Activated naive CD8-positive, alpha-beta T cell treated with anti-CD3 and anti-CD28 coated beads, Interleukin-2, amount 50 U/mL, for 16 hours (primary cell): ENCODE measurements around the gene CMC2.

Experiments
- DNase-seq: peaks from one replicate; pipeline ENCODE4 v3.0.0-alpha.2; 2020; ENCODE audit warnings: low read depth, low spot score

Gene CMC2

DNA sequence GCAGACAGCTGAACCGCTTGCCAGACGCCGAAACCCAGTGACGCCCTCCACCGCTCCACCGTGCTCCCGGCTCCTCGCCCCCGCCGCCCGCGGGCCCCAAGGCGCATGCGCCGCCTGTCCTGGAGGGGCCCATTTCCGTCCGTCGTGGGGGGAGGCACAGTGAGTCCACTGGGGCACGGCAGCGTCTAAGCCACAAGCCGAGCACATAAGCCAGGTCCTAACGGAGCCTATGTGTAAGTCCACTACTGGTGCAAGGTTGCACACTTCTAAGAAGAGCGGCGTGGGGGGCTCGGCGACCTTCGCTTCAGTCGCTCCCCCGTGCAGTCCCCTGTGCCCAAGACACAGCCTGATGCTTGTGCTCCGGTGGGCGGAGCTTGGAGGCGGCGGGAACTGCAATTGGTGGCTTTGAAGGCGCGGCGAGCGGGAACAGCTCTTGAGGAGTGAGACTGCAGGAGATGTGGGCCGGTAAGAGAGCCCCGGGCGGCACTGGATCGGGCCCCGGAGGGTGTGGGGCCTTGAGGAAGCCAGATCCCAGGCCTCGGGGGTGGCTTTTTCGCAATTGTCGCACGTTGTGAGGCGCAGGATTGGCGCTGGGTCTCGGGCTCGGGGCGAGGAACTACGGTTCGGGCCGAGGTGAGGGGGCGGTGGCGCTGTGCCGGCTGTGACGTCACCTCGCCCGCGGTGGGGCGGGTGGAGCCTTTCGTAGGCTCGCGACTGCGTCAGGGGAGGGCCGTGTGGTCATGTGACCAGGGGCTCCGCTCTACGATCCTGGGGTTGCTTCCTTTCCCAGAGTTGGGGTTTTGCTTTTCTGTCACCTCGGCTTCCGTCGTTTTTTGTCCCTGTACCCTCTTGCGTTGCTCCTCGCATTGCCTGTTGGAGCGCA is at the start of gene CMC2, which contains the start of gene CENPN:
CMC2 (minus strand) TSS at position 73 of the 883 bp plus-strand sequence. CDS start 9,491 bp downstream, outside the sequence.
CENPN (plus strand) TSS at position 402 of the 883 bp plus-strand sequence. CDS start 4,726 bp downstream, outside the sequence.
- DNase-seq = peak; percentile 90

DNA sequence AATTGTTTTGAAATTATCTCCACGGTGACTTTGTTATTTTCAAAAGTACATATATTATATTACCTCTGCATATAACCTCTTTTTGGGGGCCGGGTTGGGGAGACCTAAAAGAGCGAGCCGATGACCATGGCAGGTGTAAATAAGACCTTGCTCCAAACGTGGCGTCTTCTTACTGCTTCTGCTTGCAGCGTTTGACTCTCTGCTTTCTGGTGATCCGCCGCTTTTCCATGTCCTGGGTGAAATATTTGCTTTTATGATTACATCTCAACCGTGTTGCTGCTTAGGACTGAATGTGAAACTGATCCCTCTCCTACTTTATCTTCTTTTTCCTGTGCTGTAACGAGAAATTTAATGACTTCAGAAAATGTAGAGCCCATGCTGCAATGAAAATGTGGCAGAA is 47.1 kb upstream of the CMC2 start:
- DNase-seq = no peak

DNA sequence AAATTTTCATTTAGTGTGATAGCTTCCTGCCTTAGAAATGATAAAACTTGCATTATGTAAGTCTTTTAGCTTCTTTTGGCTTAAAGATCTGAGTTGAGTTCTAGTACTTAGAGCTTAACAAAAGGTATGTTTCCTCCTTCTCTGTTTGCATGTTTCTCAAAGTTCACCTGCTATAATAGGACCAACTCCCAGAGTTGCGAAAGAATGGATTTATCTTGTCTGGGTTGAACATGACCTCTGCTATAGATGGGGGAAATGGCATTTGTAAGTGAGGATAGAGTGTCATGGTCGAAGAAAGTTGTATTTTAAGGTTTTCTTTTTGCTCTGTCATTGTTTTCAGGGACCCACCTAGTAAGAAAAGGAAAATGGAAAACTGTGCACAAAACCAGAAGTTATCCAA is 36.1 kb upstream of the CMC2 start:
- no peak for DNase-seq

DNA sequence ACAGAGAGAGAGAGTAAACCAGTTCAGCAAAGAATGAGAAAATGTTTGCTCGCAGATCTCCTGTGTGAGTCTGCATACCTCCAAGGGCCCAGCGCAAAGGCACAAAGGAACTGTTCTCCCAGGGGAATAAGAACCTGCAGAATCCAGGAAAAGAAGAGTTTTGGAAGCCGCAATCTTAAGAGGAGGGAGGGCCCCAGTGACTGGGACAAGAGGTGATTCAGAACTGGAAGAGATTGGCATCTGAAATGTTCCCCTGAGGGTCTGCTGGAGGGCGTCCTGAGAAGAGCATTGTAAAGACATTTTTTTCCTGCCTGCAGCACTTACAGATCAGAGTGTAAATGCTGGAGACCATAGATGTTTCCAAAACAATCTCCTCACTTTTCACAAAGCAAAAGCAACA is 35.0 kb upstream of the CMC2 start:
- DNase-seq = no peak

DNA sequence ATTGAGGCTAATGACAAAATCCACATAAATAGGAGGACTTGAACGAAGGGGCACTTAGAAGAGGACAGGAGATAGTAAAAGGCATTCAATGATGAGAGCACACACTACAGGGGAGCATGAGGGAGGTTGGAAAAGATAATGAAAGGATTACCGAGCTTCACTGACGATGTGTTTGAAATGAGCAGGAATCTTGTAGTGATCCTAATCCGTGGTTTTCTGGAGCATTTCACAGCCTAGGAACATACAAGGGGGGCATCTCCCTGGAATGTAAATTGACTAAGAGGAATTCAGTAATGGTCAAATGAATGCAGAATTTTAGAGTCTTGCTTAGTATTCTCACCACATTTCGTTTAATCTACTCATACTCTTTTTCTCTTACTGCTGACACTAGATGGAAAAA is 34.2 kb upstream of the CMC2 start:
- no peak for DNase-seq

DNA sequence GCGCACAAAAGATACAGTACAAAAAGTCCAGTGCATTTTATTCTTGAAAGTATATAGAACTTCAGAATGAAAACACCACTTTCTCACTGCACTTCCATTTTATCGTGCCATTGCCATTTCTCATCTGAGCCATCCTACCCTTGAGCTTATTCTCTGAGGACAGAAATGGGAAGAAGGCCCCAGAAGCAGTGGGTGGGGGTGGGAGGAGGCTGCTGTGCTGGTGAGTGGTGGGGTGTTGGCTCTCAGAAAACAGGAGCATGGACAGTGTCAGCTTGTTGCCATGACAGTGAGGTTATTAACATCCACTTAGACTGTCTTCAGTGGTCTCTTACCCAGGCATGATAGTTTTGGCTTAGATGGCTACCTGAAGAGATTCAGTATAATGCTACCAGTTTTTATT is 33.4 kb upstream of the CMC2 start:
- DNase-seq = no peak

DNA sequence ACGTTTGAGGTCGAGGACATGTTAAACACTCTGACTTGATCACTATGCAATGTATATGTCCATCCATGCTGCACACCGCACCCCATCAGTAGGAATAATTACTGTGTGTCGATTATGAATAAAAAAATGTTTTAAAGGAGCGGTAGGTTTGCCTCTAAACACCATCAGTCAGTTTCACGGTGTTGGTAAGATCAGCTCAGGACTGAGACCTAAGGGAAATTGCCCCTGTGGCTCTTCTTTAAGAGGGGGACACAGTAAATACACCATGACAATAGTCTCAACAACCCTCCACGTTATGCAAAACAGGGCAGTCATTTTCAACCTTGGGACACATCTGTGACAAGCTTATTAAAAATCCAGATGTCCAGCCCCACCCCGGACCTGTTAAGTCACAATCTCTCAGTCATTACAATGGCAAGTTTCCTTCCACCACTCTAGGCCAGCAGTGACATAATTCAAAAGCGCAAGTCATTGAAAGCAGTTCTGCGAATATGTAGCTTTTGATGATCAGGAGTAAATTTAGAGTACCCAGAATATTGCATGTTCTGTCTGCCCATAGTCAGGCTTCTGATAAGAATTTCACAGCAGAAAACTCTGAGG is 30.2 kb upstream of the CMC2 start:
- no peak for DNase-seq

DNA sequence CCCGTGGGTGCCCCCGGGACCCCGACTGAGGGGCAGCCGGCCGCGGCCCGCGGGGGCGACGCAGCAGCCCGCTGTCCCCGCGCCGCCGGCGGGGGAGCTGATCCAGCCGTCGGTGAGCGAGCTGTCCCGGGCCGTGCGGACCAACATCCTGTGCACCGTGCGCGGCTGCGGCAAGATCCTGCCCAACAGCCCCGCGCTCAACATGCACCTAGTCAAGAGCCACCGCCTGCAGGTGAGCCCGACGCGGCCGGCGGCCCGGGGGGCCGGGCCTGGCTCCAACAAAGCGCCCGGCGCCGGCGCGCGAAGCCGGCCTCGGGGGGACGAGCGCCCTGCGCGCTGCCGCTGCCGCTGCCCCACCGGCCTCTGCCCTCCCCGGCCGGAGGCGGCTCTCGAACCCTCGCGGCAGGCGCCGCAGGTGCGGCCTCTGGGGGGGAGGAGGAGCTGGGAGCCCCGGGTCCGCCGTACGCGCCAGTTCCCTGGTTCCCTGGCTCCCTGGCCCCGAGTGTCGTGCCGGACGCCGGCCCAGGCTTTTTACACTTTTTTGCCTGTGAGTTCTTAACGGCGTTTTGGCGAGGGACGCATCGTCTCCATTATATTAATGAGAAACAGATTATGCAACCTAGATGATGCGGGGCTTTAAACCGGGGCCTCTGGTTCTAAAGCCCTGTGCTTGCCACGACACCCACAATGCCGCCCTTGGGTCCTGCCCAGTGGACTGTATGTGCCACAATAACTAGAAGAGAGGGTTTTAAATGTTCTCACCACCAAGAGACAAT is 29.5 kb upstream of the CMC2 start:
- DNase-seq = peak; percentile 3

DNA sequence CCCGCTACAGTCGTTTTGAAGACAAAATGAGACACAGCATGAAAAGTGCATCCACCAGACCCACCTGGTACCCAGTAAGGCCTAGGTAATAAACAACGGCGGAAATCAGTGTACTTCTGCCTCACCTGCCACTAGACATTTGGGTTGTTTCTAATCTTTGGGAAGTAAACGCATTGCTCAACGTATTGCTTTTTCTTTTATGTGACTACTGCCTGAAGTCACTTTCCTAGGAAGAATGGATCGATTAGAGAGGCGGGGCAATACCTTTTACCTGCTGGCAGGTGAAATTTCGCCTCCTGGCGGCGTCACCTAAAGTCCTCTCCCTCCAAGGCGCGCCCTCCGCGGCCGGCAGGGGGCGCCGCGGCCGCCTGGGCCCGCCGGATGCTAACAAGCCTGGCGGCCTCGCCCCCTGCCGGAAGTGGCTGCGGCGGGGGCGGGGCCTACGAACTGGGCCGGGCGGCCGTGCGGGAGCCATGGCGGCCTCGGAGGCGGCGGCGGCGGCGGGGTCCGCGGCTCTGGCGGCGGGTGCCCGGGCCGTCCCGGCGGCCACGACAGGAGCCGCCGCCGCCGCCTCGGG is 28.8 kb upstream of the CMC2 start, which contains the start of gene ATMIN:
ATMIN (plus strand) TSS at position 445 of the 577 bp plus-strand sequence; CDS start at position 474, 29 bp downstream.
- peak; percentile 76 for DNase-seq

DNA sequence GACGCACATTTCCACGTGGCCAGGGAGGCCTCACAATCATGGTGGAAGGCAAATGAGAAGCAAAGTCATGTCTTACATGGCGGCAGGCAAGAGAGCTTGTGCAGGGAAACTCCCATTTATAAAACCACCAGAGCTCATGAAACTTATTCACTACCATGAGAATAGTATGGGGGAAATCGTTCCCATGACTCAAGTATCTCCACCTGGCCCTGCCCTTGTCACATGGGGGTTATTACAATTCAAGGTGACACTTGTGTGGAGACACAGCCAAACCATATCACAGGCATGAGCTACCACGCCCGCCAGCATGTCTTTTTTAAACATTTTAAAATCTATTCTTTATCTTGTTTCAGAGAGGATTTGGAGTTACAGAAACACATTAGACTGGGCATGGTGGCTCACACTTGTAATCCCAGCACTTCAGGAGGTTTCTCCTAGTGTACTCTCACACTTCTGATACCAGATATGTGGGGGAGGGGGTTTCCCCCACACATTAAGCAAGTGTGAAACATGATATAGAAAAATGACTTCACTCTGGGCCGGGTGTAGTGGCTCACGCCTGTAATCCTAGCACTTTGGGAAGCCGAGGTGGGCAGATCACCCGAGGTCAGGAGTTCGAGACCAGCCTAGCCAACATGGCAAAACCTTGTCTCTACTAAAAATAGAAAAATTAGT is 23.4 kb upstream of the CMC2 start:
- no peak for DNase-seq

DNA sequence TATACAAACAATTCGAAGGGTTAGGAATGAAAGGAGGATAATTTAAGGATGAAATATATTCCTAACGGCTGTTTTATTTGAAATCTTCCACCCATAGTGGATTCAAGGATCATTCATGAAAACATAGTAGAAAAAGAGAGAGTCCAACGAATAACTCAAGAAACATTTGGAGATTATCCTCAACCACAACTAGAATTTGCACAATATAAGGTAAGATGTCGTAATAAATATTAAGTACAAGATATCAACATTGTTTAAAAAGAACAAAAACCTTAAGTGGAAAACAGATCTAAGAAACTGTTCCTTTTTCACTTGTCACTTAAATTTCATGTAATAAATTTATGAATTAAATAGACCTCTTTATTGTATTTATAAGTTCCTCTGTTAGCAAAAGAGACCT is 19.7 kb upstream of the CMC2 start:
- no peak for DNase-seq

DNA sequence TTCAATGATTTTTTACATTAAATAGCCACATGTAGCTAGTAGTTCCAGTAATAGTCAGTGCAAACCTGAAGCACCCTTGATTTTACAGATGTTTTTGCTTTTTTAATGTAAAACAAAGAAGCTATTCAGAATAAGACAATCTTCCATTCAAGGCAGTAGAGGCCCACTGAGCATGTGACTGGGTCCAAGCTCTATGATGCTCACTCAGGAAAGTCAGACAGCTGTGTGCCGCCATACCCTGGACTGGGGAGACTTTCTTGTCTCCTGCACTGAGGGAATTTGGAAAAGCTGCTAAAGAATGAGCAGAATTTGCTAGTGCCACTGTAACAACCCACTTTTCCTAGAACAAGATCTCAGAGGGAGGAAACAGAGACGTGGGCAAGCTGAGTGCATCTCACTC is 11.8 kb upstream of the CMC2 start:
- no peak for DNase-seq

DNA sequence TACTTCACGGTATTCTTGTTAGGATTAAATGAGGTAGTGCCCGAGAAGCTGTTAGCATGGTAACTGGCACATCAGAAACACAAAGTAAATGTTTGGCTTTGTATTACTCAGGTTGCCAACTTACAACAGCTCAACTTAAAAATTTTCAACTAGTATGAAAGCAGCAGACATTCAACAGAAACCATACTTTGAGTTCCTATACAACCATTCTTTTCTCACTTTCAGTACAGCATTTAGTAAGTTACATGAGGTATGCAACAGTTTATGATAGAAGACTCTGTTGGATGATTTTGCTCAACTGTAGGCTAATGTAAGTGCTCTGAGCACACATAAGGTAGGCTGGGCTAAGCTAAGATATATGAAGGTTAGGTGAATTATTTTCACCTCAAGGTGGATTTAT is 8.0 kb upstream of the CMC2 start:
- DNase-seq = no peak

DNA sequence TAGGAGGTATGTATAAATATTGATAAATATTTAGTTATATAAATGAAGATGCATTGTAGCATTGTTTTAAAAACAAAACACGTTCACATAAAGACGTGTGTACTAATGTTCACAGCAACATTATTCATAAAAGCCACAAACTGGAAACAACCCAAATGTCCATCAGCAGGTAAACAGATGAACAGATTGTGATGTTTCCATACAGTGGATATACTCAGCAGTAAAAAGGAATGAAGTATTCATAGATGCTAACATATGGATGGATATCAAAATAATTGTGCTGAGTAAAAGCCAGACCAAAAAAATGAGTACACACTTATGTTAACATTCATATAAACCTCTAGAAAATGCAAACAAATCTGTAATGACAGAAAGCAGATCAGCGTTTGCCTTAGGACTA is 6.3 kb upstream of the CMC2 start:
- no peak for DNase-seq

DNA sequence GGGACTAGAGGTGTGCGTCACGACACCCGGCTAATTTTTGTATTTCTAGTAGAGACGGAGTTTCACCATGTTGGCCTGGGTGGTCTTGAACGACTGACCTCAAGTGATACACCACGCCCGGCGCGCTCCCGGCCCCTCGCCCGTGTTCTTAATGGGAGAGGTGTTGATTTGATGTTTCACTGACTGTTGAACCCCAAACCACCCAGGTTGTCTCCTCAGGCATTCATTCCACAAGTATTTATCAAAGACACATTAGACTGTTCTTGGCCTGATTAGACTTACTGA is 1.8 kb upstream of the CMC2 start:
- no peak for DNase-seq

DNA sequence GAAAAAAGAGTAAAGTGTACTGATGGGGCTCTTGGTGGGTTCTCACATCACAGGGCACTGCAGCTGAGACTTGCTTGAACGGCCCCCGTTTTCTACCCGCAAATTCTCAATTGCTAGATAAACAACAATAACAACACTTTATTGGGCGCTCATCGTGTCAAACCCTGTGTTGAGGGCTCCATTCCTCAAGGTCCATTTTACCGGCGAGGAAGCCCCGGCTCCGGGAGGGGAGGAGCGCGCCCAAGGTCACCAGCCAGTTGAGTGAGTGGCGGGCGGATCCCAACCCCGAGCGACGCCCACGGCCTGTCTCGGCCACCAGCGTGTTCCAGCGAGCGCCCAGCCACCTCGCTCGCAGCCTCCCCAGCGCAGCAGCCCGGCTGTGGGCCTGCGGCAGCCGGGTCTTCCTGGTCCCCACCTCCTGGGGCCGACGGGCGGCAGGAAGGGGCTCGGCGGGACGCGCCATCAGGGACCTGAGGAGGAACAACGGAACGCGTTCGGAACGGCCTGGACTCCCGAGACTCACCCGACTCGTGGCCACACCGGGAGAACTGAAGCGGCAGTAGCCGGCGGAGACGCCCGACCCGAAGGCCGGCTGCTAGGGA is 373 bp downstream of the CMC2 start:
- peak; percentile 28 for DNase-seq

DNA sequence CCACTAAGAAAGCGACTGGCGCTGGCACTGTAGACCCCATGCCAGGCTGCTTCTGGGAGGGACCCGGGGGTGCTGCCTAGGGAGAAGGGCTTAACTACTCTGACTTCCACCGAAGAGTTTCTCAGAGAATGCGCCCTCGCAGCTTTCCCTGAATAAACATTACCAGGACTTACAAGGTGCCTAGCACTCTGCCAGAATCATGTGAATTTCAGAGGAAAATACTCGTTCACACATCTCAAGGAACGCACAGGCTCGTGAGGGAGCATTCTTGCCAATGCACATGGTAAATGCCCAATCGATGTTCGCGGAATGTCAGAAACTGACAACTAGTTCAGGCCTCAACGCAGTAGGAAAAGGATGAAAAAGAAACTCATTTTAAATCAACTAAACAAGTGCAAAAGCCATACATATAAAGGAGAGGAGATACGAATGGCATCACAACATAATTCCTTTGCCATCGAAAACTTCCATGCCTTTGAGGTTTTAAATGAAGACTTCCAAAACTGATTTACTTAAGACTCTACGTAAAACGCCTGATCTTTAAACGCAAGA is 999 bp downstream of the CMC2 start:
- no peak for DNase-seq

DNA sequence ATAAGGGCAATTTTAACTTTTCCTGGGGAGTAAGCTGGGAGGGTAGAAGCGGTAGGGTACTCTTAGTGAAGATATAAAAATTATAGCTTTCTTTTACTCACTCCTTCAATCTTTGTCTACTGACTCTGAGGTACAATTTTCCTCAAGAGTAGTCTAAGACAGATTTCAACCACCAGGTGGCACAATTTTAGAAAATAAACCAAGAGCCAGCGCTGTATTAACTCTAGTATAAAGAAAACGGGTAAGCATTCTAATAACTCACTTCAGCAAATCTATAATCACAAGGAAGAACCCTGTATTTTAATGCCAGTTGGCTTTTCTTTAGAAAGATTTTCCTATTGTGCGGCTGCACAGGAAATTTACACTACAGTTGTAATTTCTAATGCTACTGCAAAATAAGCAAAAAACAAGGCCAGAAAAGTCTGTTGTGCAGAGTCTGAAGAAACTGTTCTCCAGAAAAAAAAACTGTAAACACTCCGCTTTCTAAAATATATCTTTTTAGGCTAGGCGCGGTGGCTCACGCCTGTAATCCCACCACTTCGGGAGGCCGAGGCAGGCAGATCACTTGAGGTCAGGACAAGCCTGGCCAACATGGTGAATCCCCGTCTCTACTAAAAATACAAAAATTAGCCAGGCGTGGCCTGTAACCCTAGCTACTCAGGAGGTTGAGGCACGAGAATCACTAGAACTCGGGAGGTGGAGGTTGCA is 1.9 kb downstream of the CMC2 start:
- DNase-seq = no peak

DNA sequence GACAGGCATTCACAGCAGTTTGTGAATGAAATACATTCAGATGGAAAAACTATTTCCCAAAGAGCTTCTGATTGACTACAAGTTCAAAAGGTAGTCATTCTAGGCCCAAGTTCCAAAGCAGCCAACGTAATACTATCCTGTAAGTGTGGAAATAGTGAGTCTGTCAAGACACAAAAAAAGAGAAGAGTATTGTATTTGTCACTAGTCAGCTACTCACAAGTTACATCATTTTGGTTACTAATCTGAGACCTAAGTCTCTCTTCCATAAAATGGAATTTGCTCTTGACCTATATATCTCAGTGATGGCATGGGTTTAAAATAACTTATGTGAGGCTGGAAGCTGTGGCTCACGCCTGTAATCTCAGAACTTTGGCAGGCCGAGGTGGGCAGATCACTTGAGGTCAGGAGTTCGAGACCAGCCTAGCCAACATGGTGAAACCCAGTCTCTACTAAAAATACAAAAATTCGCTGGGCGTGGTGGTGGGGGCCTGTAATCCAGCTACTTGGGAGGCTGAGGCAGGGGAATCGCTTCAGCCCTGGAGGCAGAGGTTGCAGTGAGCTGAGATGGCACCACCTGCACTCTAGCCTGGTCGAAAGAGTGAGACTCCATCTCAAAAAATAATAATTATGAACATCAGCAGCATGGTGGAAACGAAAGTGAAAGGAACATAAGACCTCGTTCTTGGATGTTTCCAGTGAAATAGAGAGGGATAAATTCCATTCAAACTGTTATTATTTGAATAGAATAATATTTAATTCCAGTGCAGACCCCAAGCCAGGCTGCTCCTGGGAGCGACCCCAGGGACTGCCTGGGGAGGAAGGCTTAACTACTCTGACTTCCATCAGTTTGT is 2.9 kb downstream of the CMC2 start:
- DNase-seq = no peak
